Subcutaneous abdominal adipose tissue (tissue), 5 donors: ENCODE data around the gene ZNF780B.

Experiments
- H3K27ac ChIP-seq: one replicate; pipeline ENCODE4 v1.7.0; 2013; ENCODE audit warnings: low read depth, mild to moderate bottlenecking, inconsistent platforms, low read length, moderate library complexity
- H3K27me3 ChIP-seq, 5 donors: one replicate each; pipeline ENCODE4 v1.7.0; 2013; ENCODE audit warnings: low read length in 5 of 5, inconsistent platforms in 1 of 5; ENCODE audit not compliant: control insufficient read depth in 5 of 5, insufficient read depth in 4 of 5
- H3K36me3 ChIP-seq, 5 donors: one replicate each; pipeline ENCODE4 v1.7.0; 2013; ENCODE audit warnings: low read length in 5 of 5; ENCODE audit not compliant: control insufficient read depth in 5 of 5, insufficient read depth in 5 of 5
- H3K4me1 ChIP-seq, 5 donors: one replicate each; pipeline ENCODE4 v1.7.0; 2013; ENCODE audit warnings: low read length in 5 of 5, mild to moderate bottlenecking in 3 of 5, moderate library complexity in 1 of 5; ENCODE audit not compliant: control insufficient read depth in 5 of 5, insufficient read depth in 5 of 5
- H3K4me3 ChIP-seq, 5 donors: one replicate each; pipeline ENCODE4 v1.7.0; 2013; ENCODE audit warnings: low read length in 5 of 5, low read depth in 1 of 5
- H3K9ac ChIP-seq, 5 donors: one replicate each; pipeline ENCODE4 v1.7.0; 2013; ENCODE audit warnings: low read length in 5 of 5, mild to moderate bottlenecking in 4 of 5, moderate library complexity in 3 of 5
- H3K9me3 ChIP-seq, 5 donors: one replicate each; pipeline ENCODE4 v1.7.0; 2013; ENCODE audit warnings: low read length in 5 of 5; ENCODE audit not compliant: control insufficient read depth in 5 of 5
- donor health status: healthy.
- donor health status: healthy.
- donor health status: healthy.
- donor health status: healthy.
- donor health status: healthy.

Gene ZNF780B

GRCh38 chr19:40084948-40085347, 28.9 kb upstream of the ZNF780B start:
- H3K9ac ChIP-seq, result no peak overlapping the region
- peaks cover 32 to 48% (median 40%) of the 10 kb centered on the region in 5 donors for H3K36me3 ChIP-seq
- no peaks in the 10 kb centered on the region for H3K27me3 ChIP-seq
- peaks cover 0 to 2% (median 0%) of the 10 kb centered on the region in 5 donors for H3K9me3 ChIP-seq
- H3K27ac ChIP-seq, result no peak overlapping the region
- peaks cover 0 to 14% (median 11%) of the 10 kb centered on the region in 5 donors for H3K4me1 ChIP-seq
- no peak overlapping the region for H3K4me3 ChIP-seq

GRCh38 chr19:40081411-40081810, 25.4 kb upstream of the ZNF780B start:
- Histone ChIP-seq H3K9ac (no peak overlapping the region), H3K4me1 (no peaks in the 10 kb centered on the region), H3K9me3 (peaks cover 0 to 14% (median 12%) of the 10 kb centered on the region in 5 donors), H3K36me3 (peaks cover 52 to 65% (median 63%) of the 10 kb centered on the region in 5 donors), H3K27ac (no peak overlapping the region), H3K4me3 (no peak overlapping the region), H3K27me3 (no peaks in the 10 kb centered on the region)

- no peaks in the 10 kb centered on the region for H3K27me3 ChIP-seq
- H3K4me1 ChIP-seq, result peaks cover 0 to under 1% (median 0%) of the 10 kb centered on the region in 5 donors
- peaks cover 63 to 76% (median 74%) of the 10 kb centered on the region in 5 donors for H3K36me3 ChIP-seq
- no peak overlapping the region for H3K4me3 ChIP-seq
- H3K9ac ChIP-seq, result no peak overlapping the region
- H3K9me3 ChIP-seq, result peaks cover 6 to 25% (median 17%) of the 10 kb centered on the region in 5 donors
- no peak overlapping the region for H3K27ac ChIP-seq
Measured at GRCh38 chr19:40080289-40080688, 24.3 kb upstream of the ZNF780B start.

- Histone ChIP-seq H3K27ac (no peak overlapping the region), H3K36me3 (peaks cover 68 to 82% (median 76%) of the 10 kb centered on the region in 5 donors), H3K27me3 (no peaks in the 10 kb centered on the region), H3K4me3 (no peak overlapping the region), H3K9me3 (peaks cover 25 to 44% (median 36%) of the 10 kb centered on the region in 5 donors), H3K4me1 (peaks cover 0 to 15% (median 0%) of the 10 kb centered on the region in 5 donors), H3K9ac (no peak overlapping the region)
Measured at GRCh38 chr19:40078377-40078776, 22.3 kb upstream of the ZNF780B start.

DNA sequence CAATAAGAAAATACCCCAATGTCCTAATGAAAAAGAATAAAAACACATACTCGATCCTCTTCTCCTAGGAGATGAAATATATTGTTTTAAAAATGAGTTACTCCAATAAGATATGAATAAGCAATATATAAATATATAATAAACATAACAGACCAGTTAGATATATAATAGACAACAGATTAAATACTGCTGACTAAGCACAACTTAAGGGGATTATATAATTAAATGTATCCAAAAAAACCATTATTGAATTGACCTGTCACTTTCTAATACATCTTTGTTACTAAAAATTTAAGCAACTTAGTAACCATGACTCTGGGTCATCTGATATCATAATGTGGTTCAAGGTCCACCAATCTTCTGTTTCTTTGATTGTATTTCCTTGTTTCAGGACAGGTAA, 14.0 kb upstream of the ZNF780B start:
- Histone ChIP-seq H3K36me3 (peaks cover 14 to 17% (median 15%) of the 10 kb centered on the region in 5 donors), H3K27me3 (no peaks in the 10 kb centered on the region), H3K9ac (no peak overlapping the region), H3K9me3 (peaks cover 12 to 28% (median 21%) of the 10 kb centered on the region in 5 donors), H3K4me3 (no peak overlapping the region), H3K27ac (no peak overlapping the region), H3K4me1 (peaks cover 0 to 12% (median 0%) of the 10 kb centered on the region in 5 donors)

DNA sequence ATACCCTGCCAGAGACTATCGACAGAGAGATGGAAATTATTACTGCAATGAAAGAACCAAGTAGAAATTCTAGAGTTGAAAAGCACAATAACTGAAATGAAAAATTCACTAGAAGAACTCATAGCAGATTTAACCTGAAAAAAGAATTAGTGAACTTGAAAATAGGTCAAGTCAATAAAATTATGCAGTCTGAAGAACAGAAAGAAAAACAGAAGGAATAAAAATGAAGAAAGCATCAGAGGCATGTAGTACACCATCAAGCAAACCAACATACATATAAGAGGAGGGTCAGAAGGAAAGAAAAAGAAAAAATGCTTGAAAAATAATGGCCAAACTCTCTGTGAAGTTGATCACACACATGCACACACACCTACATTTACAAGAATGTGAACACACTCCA, 3.6 kb upstream of the ZNF780B start:
- Histone ChIP-seq H3K27me3 (no peaks in the 10 kb centered on the region), H3K4me3 (no peak overlapping the region), H3K4me1 (peaks cover 0 to 20% (median 18%) of the 10 kb centered on the region in 5 donors), H3K9ac (no peak overlapping the region), H3K27ac (no peak overlapping the region), H3K36me3 (no peaks in the 10 kb centered on the region), H3K9me3 (peaks cover 8 to 15% (median 10%) of the 10 kb centered on the region in 5 donors)

DNA sequence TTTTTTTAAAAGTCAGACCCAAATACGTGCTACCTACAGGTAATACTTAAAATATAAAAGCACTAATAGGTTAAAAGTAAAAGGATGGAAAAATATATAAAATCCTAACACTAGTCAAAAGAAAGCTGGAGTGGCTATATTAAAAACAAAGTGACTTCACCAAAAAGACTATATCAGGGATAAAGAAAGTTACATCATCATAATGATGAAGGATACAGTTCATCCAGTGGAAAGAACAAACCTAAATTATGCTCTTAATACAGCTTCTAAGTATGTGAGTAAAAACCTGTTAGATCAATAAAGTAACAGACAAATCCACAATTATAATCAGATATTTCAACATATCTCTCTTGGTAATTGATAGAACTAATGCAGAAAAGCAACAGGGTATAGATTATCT, 1.1 kb upstream of the ZNF780B start:
- no peak overlapping the region for H3K9ac ChIP-seq
- peaks cover 0 to 24% (median 19%) of the 10 kb centered on the region in 5 donors for H3K4me1 ChIP-seq
- no peaks in the 10 kb centered on the region for H3K27me3 ChIP-seq
- no peak overlapping the region for H3K27ac ChIP-seq
- peaks cover 9 to 15% (median 11%) of the 10 kb centered on the region in 5 donors for H3K9me3 ChIP-seq
- no peaks in the 10 kb centered on the region for H3K36me3 ChIP-seq
- H3K4me3 ChIP-seq, result peak overlapping the region in 2 of 5 donors; percentile 74 to 97

DNA sequence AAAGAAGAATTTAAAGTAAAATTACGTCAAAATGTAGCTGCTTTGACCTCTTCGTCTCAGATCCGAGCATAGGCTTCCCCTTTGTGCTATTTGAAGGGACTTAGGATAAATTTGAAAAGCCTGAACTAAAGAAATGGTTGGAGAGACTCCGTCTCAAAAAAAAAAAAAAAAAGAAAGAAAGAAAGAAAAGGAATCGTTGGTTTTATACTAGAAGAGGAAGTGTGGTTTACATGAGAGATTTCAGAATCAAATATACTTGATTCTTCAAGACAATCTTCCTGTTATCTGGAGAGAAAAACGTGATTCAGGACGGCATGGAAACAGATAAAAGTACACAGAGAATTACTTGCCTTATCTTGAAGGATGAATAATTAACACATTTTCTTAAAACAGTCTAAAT, 474 bp upstream of the ZNF780B start:
- peak overlapping the region; percentile 73 to 91 (median 85) for H3K9ac ChIP-seq
- H3K9me3 ChIP-seq, result peaks cover 9 to 15% (median 11%) of the 10 kb centered on the region in 5 donors
- H3K27ac ChIP-seq, result no peak overlapping the region
- H3K27me3 ChIP-seq, result no peaks in the 10 kb centered on the region
- H3K4me3 ChIP-seq, result peak overlapping the region; percentile 74 to 98 (median 97)
- H3K36me3 ChIP-seq, result no peaks in the 10 kb centered on the region
- peaks cover 0 to 24% (median 19%) of the 10 kb centered on the region in 5 donors for H3K4me1 ChIP-seq

GRCh38 chr19:40055049-40055448, 982 bp downstream of the ZNF780B start:
- Histone ChIP-seq H3K4me3 (peak overlapping the region; percentile 74 to 98 (median 97)), H3K27ac (no peak overlapping the region)

GRCh38 chr19:40054632-40055031, 1.4 kb downstream of the ZNF780B start:
- Histone ChIP-seq H3K9ac (no peak overlapping the region), H3K9me3 (peaks cover 7 to 17% (median 11%) of the 10 kb centered on the region in 5 donors), H3K27me3 (no peaks in the 10 kb centered on the region), H3K4me3 (peak overlapping the region in 2 of 5 donors; percentile 74 to 97), H3K27ac (no peak overlapping the region), H3K4me1 (peaks cover 0 to 24% (median 19%) of the 10 kb centered on the region in 5 donors), H3K36me3 (peaks cover 0 to 7% (median 0%) of the 10 kb centered on the region in 5 donors)

More at GRCh38 chr19:40055049-40055448, 982 bp downstream of the ZNF780B start:
- Histone ChIP-seq H3K36me3 (peaks cover 0 to 7% (median 0%) of the 10 kb centered on the region in 5 donors), H3K4me1 (peaks cover 0 to 24% (median 19%) of the 10 kb centered on the region in 5 donors), H3K9me3 (peaks cover 10 to 21% (median 13%) of the 10 kb centered on the region in 5 donors), H3K27me3 (no peaks in the 10 kb centered on the region), H3K9ac (peak overlapping the region in 4 of 5 donors; percentile 73 to 91 (median 80))
